GM21576 (cell line): ENCODE results near the gene PPP4R2.

Experiments used
- ATAC-seq: cut with Tn5 transposase; IDR thresholded peaks from one replicate; pipeline ENCODE4 v1.9.1; 2021; ENCODE audit warnings: mild to moderate bottlenecking, moderate library complexity; ENCODE audit not compliant: unreplicated experiment

The PPP4R2 gene

GRCh38 chr3:73068419-73068818, 71.8 kb downstream of the PPP4R2 start:
- ATAC-seq, result no peak

DNA sequence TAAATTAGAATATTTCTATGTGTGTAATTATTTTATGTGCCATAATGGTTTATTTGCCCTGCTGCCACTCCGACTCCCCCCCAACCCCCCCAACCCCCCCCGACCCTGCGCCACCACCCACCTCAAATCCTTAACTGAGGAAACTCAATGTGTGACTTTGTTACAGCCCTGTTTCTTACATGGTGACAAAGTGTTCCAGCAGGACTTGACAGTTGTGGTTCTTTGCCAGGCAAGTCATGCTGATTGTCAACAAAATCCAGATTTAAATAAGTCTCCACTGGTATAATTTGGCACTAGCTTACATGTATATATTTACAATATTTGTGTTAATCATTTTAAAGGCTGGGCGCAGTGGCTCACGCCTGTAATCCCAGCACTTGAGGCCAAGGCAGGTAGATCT, 72.6 kb downstream of the PPP4R2 start:
- no peak for ATAC-seq

DNA sequence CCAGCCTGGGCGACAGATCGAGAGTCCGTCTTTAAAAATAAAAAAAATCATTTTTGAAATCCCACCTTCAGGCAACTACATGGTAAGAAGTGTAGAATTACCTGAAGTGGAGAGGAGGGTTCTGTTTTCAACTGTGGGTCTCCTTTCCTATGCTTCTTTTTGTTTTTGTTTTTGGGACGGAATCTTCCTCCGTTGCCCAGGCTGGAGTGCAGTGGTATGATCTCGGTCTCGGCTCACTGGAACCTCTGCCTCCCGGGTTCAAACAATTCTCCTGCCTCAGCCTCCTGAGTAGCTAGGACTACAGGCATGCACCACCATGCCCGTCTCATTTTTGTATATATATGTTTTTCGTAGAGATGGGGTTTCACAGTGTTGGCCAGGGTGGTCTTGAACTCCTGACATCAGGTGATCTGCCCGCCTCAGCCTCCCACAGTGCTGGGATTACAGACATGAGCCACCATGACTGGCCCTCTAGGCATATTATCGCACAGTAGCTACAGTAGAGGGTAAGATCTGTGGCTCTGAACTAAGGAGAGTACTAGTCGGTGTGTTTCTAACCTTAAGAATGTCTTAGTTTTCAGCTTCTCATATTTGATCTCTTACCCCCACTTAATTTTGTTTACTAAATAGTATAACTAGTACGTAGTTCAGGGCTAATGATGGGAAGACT, 73.3 kb downstream of the PPP4R2 start:
- no peak for ATAC-seq

DNA sequence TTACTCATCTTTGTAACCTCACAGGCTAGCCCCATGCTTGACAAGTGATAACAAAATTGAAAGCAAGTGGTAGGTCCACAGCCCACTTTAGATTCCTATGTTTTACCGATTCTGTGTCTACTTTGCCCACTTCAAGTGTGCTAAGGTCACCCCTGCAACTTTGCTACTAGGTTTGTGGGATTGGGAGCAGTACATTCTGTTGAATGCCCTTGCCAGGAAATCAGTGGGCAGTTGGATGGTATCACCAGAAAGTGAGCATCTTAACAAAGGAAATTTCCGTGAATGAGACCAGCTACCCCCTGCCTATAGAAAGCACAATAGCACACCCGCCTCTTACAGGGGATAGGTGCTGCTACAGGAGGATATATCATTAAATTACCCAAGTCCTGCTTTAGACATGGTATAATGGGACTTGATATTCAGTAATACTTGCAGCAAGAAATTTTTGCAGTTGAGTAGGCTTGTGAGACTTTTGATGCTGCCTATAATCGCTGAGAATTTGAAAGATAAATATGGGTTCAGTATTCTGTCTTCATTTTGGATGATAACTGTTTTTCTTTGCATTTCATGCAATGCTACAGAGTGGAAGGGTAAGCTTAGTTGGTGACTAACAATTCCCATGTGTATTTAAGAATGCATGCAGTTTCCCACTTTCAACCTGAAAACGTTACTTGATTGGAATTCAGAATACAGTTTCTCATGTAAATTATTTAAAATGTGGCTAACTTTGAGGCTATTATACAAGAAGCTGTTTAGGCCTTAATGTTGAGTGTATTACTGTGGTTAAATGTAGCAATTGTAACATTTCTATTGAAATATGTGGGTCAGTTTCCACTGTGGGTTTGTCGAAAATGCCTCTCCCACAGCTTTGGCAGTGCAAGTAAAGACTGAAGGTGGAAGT, 74.3 kb downstream of the PPP4R2 start:
- ATAC-seq, result no peak

DNA sequence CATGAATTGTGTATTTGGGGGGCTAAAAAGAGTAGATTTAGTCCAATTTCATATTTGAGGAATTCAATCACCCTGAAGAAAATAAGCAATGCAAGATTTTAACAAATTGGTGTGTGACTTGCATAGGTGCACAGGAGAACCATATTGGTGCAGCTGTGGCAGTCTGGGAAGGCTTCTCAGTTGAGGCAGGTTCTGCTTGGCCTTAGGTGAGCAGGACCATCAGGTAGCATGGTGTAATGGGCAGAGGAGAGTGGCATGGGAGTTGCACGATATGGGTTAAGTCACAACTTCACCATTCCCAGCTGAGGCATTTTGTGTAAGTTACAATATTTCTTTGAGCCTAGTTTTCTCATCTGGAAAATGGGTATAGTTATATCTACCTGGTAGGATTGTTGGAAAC, 75.3 kb downstream of the PPP4R2 start:
- no peak for ATAC-seq

GRCh38 chr3:73072634-73073033, 76.0 kb downstream of the PPP4R2 start:
- no peak for ATAC-seq

GRCh38 chr3:73073091-73073707, 76.6 kb downstream of the PPP4R2 start:
- no peak for ATAC-seq

GRCh38 chr3:73074781-73075180, 78.2 kb downstream of the PPP4R2 start:
- no peak for ATAC-seq

- ATAC-seq, result no peak
Observed at GRCh38 chr3:73080216-73080966, 83.8 kb downstream of the PPP4R2 start.

GRCh38 chr3:73081140-73081539, 84.5 kb downstream of the PPP4R2 start:
- no peak for ATAC-seq

DNA sequence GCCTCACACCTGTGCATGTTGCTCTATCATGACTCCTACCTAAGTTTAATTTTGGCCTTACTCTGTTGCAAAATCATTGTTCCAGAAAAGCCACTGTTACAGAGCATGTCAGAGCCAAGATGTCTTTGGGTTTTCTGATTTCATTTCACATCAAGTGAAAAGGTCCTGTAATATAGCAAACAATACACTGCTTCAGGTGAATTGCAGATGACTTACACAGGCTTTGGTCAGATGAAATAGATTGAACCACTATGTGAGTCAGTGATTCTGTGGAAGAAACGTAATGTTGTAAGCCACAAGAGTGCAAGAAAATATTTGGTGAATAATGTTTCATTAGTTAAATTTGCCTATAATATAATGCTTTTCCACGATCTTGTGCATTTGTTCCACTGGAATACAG, 87.6 kb downstream of the PPP4R2 start:
- no peak for ATAC-seq

GRCh38 chr3:73086071-73086494, 89.5 kb downstream of the PPP4R2 start:
- no peak for ATAC-seq

DNA sequence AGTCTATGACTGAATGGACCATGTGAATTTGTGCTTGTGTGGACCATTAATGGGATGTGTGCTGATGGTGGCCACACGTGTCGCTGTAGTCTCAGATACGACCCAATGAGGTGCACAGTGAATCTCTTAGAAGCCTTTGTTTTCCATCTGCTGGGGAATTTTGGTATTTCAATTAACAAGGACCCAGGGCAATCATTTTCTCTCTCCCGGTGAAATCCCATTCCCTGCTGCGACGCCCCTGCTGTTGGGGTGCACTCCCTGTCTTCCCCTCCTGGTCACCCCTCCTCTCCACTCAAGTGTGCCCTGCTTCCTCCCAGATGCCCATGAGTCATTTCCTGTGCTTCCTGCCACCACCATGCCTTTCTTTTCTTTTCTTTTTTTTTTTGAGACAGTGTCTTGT, 97.5 kb downstream of the PPP4R2 start:
- no peak for ATAC-seq

DNA sequence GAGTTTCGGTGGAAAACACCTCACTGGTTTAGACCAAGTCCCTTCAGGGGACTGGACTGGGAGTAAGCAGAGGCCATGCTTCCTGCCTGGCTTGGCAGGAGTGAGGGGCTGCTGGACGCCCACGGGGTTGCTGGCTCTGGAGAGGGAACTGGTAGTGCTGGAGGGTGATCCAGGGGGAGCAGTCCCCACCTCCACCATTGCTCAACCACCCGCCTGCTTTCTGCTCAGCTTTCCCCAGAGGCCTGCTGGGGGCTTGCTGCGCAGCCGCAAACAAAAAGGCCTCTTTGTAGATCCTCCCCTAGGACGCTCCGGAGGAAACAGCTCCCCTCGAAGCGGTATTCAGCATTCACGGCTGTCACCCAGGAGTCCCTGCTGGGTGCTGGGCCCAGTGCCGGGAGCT, 98.3 kb downstream of the PPP4R2 start:
- ATAC-seq, result no peak

GRCh38 chr3:73096169-73096568, 99.6 kb downstream of the PPP4R2 start:
- ATAC-seq, result no peak

GRCh38 chr3:73098026-73098425, 101.4 kb downstream of the PPP4R2 start:
- no peak for ATAC-seq

- ATAC-seq, result no peak
Observed at GRCh38 chr3:73098873-73099272, 102.3 kb downstream of the PPP4R2 start.

DNA sequence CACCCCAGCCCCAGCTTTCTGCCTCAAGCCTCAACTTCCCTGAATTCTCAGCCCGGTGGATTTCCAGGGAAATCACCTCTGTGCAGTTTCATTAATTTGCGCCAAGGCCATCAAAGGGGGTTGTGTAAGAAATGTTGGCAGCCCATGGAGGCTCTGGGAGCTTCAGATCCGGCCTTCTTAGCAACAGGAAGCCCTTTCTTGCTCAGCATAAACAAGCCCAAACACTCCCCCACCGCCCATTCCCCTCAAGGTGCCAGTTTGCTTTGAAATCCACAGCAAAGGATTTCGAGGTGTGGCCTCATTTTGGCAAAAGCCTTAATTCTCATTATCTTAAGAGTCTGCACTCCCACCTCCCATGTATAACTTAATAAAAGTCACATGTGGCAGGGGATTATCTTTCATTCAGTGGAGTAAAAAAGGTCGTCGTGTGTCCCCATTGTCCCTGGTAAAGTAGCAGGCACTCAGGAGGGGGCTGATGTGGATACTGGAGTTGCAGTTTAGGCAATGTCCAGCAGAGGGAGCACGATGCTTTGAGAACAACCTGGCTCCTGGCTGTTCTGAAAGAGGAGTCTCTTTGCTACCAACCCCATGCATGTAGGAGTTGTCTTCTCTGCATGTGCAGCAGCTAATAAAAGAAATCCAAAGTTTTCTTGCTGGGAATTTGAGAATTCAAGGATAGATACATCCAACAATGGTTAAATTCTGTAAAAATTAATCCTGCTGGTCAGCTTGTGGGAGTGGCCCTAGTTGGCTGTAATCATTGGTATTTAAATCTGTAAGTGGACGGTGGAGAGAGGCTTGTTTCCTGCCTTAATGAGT, 104.3 kb downstream of the PPP4R2 start:
- ATAC-seq, result peak; percentile 91

DNA sequence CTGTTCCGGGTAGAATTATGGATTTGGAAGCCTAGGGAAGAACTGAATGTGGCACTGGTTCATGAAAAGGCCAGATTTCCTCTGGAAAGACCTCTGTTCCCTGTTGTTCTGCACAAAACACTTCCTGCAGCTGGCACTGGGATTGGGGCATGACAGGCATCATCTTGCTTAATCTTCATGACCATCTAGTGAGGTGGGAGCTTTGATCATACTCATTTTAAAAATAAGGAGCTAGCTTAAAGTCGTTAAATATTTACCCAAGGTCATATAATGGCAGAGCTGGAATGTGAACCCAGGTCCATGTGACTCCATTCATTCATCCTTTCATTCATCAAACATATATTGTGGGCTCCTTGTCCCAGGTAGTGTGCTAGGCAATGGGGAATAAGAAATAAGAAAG, 105.3 kb downstream of the PPP4R2 start:
- ATAC-seq, result no peak

GRCh38 chr3:73107215-73107614, 110.6 kb downstream of the PPP4R2 start:
- no peak for ATAC-seq
